Heart left ventricle (tissue), 13 donors: Measurements from ENCODE around the gene LEUTX.

ENCODE experiments used
- CTCF ChIP-seq, 12 donors: fragments of 200-600 bp; sonication (generic) in 4 of 12; IDR thresholded peaks; one replicate each; pipeline versions ENCODE4 v1.5.0 to v1.8.0; 2018 to 2022; ENCODE audit warnings: antibody characterized with exemption in 12 of 12, mild to moderate bottlenecking in 5 of 12
- POLR2A ChIP-seq, 2 donors: fragments of 450-650 bp; IDR thresholded peaks; one replicate each; pipeline ENCODE4 v1.6.1; 2017; ENCODE audit warnings: antibody characterized with exemption in 2 of 2, mild to moderate bottlenecking in 2 of 2, moderate library complexity in 2 of 2
- donor health status: ischemic (EF 13 %, LVEDD 7.1; RV severe dilation, severe dysfunction).
- donor health status: DM: no; HTN: yes; CAD: no.
- donor health status: DM: no; HTN: no; CAD: no.
- donor health status: ischemic (EF 25% LVEDD 6.9; RV normal size, moderate dysfunction).
- donor health status: ischemic (EF 25% LVEDD 5.7; RV mildly dilated, moderate dysfunction).
- donor health status: ischemic (EF 35%, LVEDD 5.7; RV mildly dilated, moderate dysfunction).
- donor health status: nonischemic (EF 11% LVEDD 7.7; RV severe dilation, severe dysfunction).
- donor health status: DM: yes; HTN: yes; CAD: no.
- donor health status: PGD.
- donor health status: ischemic (EF 29% LVEDD 5.4; RV normal size, mild dysfunction).
- donor health status: nonischemic (EF 23%, LVEDD 6.1; RV moderate dilation, normal function).

- TF ChIP-seq POLR2A (IDR thresholded peaks at IDR 0.05), result no peak
- TF ChIP-seq CTCF (IDR thresholded peaks at IDR 0.05), result no peak
These were observed 43.0 kb upstream of the LEUTX start for GRCh38 chr19:39735688-39736087.
